Osteocyte (in vitro differentiated cells): ENCODE results near the gene NDST3. TPM values are rescaled to one million over a fixed set of nuclear protein-coding genes. Genes with fewer than 3 reads are reported as not detected.
A peak's percentile ranks its signal among the peaks of the same experiment; 100 is the strongest.

Experiments
- DNase-seq: peaks from one replicate; pipeline ENCODE4 v3.0.0; 2021; ENCODE audit warnings: mixed read lengths; ENCODE audit not compliant: unreplicated experiment; ENCODE audit errors: extremely low spot score
- H3K27ac Mint-ChIP-seq: one replicate; pipeline ENCODE4 v1.8.0; 2021; ENCODE audit warnings: mild to moderate bottlenecking, mixed read lengths; ENCODE audit not compliant: unreplicated experiment
- H3K27me3 Mint-ChIP-seq: one replicate; pipeline ENCODE4 v1.8.0; 2021; ENCODE audit warnings: mixed read lengths; ENCODE audit not compliant: unreplicated experiment
- H3K36me3 Mint-ChIP-seq: one replicate; pipeline ENCODE4 v1.8.0; 2021; ENCODE audit warnings: mixed read lengths; ENCODE audit not compliant: unreplicated experiment
- H3K4me1 Mint-ChIP-seq: one replicate; pipeline ENCODE4 v1.8.0; 2021; ENCODE audit warnings: mixed read lengths; ENCODE audit not compliant: unreplicated experiment
- H3K4me3 Mint-ChIP-seq: one replicate; pipeline ENCODE4 v1.8.0; 2021; ENCODE audit warnings: mild to moderate bottlenecking, moderate library complexity, mixed read lengths; ENCODE audit not compliant: unreplicated experiment
- H3K9me3 Mint-ChIP-seq: one replicate; pipeline ENCODE4 v1.8.0; 2021; ENCODE audit warnings: mixed read lengths; ENCODE audit not compliant: unreplicated experiment
- total RNA-seq: library from RNA; stranded (reverse); gene quantifications from 2 replicates; pipeline ENCODE4 v1.2.1, GENCODE V29; 2021
- TF ChIP-seq, protein P1 (sequence below): fragments of 200-600 bp; sonication (generic); IDR thresholded peaks from 2 replicates; pipeline ENCODE4 v1.5.0; 2021; ENCODE audit warnings: antibody characterized with exemption, mild to moderate bottlenecking, moderate library complexity

Gene NDST3
- total RNA-seq, 1 donor from 2014 or later, result 3.2 TPM

- H3K4me3 Mint-ChIP-seq, result no peak overlapping the region
- H3K36me3 Mint-ChIP-seq, result no peaks in the 10 kb centered on the region
- H3K9me3 Mint-ChIP-seq, result no peaks in the 10 kb centered on the region
- TF ChIP-seq, protein P1, sequence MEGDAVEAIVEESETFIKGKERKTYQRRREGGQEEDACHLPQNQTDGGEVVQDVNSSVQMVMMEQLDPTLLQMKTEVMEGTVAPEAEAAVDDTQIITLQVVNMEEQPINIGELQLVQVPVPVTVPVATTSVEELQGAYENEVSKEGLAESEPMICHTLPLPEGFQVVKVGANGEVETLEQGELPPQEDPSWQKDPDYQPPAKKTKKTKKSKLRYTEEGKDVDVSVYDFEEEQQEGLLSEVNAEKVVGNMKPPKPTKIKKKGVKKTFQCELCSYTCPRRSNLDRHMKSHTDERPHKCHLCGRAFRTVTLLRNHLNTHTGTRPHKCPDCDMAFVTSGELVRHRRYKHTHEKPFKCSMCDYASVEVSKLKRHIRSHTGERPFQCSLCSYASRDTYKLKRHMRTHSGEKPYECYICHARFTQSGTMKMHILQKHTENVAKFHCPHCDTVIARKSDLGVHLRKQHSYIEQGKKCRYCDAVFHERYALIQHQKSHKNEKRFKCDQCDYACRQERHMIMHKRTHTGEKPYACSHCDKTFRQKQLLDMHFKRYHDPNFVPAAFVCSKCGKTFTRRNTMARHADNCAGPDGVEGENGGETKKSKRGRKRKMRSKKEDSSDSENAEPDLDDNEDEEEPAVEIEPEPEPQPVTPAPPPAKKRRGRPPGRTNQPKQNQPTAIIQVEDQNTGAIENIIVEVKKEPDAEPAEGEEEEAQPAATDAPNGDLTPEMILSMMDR, result peak; percentile 66
- H3K4me1 Mint-ChIP-seq, result peaks cover 2% of the 10 kb centered on the region
- no peak for DNase-seq
- peaks cover 2% of the 10 kb centered on the region for H3K27me3 Mint-ChIP-seq
- no peak overlapping the region for H3K27ac Mint-ChIP-seq
Observed at GRCh38 chr4:118270492-118270891, 236.2 kb downstream of the NDST3 start.

GRCh38 chr4:118271788-118272187 is 237.5 kb downstream of the NDST3 start:
- no peak overlapping the region for H3K4me3 Mint-ChIP-seq
- H3K4me1 Mint-ChIP-seq, result peaks cover 2% of the 10 kb centered on the region
- H3K36me3 Mint-ChIP-seq, result no peaks in the 10 kb centered on the region
- no peak for DNase-seq
- H3K9me3 Mint-ChIP-seq, result no peaks in the 10 kb centered on the region
- TF ChIP-seq, protein P1, result no peak
- H3K27ac Mint-ChIP-seq, result no peak overlapping the region
- H3K27me3 Mint-ChIP-seq, result peaks cover 2% of the 10 kb centered on the region

GRCh38 chr4:118273642-118274041 is 239.4 kb downstream of the NDST3 start:
- H3K27me3 Mint-ChIP-seq, result peaks cover 2% of the 10 kb centered on the region
- no peak overlapping the region for H3K4me3 Mint-ChIP-seq
- H3K4me1 Mint-ChIP-seq, result peaks cover 12% of the 10 kb centered on the region
- H3K36me3 Mint-ChIP-seq, result no peaks in the 10 kb centered on the region
- TF ChIP-seq, protein P1, result no peak
- DNase-seq, result no peak
- H3K27ac Mint-ChIP-seq, result no peak overlapping the region
- no peaks in the 10 kb centered on the region for H3K9me3 Mint-ChIP-seq

DNA sequence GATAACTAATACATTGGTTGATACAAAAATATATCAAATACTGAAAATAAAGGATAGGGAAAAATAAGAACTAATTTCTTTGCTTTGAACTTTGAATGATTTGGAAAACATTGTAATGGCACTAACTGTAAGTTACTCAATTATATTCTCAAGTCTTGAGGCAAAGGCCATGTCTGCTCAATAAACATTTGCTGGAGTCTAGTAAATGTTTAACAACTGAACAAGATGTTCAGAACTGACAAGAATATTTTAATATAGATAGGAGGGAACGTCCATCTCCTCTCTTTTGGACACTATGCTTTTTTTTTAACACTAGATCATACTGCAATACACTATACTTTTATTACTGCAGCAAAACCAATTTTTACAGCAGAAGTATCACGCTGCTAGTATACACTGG is 242.3 kb downstream of the NDST3 start:
- H3K9me3 Mint-ChIP-seq, result no peaks in the 10 kb centered on the region
- H3K27ac Mint-ChIP-seq, result no peak overlapping the region
- H3K4me1 Mint-ChIP-seq, result peaks cover 33% of the 10 kb centered on the region
- H3K27me3 Mint-ChIP-seq, result no peaks in the 10 kb centered on the region
- peaks cover 10% of the 10 kb centered on the region for H3K36me3 Mint-ChIP-seq
- DNase-seq, result no peak
- no peak overlapping the region for H3K4me3 Mint-ChIP-seq
- TF ChIP-seq, protein P1, result no peak

GRCh38 chr4:118277243-118277642 is 243.0 kb downstream of the NDST3 start:
- H3K27me3 Mint-ChIP-seq, result no peaks in the 10 kb centered on the region
- no peaks in the 10 kb centered on the region for H3K9me3 Mint-ChIP-seq
- peak overlapping the region; percentile 16 for H3K4me3 Mint-ChIP-seq
- H3K27ac Mint-ChIP-seq, result no peak overlapping the region
- DNase-seq, result no peak
- TF ChIP-seq, protein P1, result no peak
- peaks cover 37% of the 10 kb centered on the region for H3K4me1 Mint-ChIP-seq
- peaks cover 12% of the 10 kb centered on the region for H3K36me3 Mint-ChIP-seq
